ENCODE data around the gene ACP2.
A peak's percentile ranks its signal among the peaks of the same experiment; 100 is the strongest.

Gene ACP2

GRCh38 chr11:47248664-47249377 lies at the start of gene ACP2:
Gene ACP2 (minus strand): TSS chr11:47248814. CDS start chr11:47248789, 25 bp downstream.
- Histone ChIP-seq H3K27me3 (ENCODE audit: control insufficient read depth in 5 of 5, insufficient read depth in 4 of 5, low read length in 5 of 5) (no peaks in the 10 kb centered on the region), H3K4me3 (ENCODE audit: low read depth in 1 of 5, low read length in 5 of 5) (peak within 1 kb of the TSS; percentile 76 to 99 (median 98)), H3K36me3 (ENCODE audit: control insufficient read depth in 5 of 5, insufficient read depth in 5 of 5, low read length in 5 of 5) (peaks cover 0 to 27% (median 19%) of the 10 kb centered on the region in 5 donors), H3K4me1 (ENCODE audit: control insufficient read depth in 5 of 5, insufficient read depth in 5 of 5, low read length in 5 of 5) (peaks cover 19 to 53% (median 40%) of the 10 kb centered on the region in 5 donors), H3K9me3 (ENCODE audit: control insufficient read depth in 5 of 5, low read length in 5 of 5) (no peaks in the 10 kb centered on the region), H3K27ac (ENCODE audit: low read depth, low read length) (peak within 1 kb of the TSS; percentile 86), H3K9ac (ENCODE audit: low read length in 5 of 5) (peak within 1 kb of the TSS; percentile 72 to 89 (median 82))

GRCh38 chr11:47296045-47296444 lies 47.4 kb upstream of the ACP2 start:
- Histone ChIP-seq H3K27ac (ENCODE audit: low read depth, low read length) (no peak overlapping the region), H3K36me3 (ENCODE audit: control insufficient read depth in 5 of 5, insufficient read depth in 5 of 5, low read length in 5 of 5) (peaks cover 39 to 77% (median 66%) of the 10 kb centered on the region in 5 donors)

GRCh38 chr11:47295385-47295784 lies 46.8 kb upstream of the ACP2 start:
- Histone ChIP-seq H3K27me3 (ENCODE audit: control insufficient read depth in 5 of 5, insufficient read depth in 4 of 5, low read length in 5 of 5) (no peaks in the 10 kb centered on the region), H3K9me3 (ENCODE audit: control insufficient read depth in 5 of 5, low read length in 5 of 5) (peaks cover 0 to 6% (median 3%) of the 10 kb centered on the region in 5 donors), H3K9ac (ENCODE audit: low read length in 5 of 5) (no peak overlapping the region), H3K4me1 (ENCODE audit: control insufficient read depth in 5 of 5, insufficient read depth in 5 of 5, low read length in 5 of 5) (no peaks in the 10 kb centered on the region), H3K36me3 (ENCODE audit: control insufficient read depth in 5 of 5, insufficient read depth in 5 of 5, low read length in 5 of 5) (peaks cover 39 to 80% (median 72%) of the 10 kb centered on the region in 5 donors), H3K27ac (ENCODE audit: low read depth, low read length) (no peak overlapping the region), H3K4me3 (ENCODE audit: low read depth in 1 of 5, low read length in 5 of 5) (no peak overlapping the region)

More at GRCh38 chr11:47296045-47296444, 47.4 kb upstream of the ACP2 start:
- Histone ChIP-seq H3K27me3 (ENCODE audit: control insufficient read depth in 5 of 5, insufficient read depth in 4 of 5, low read length in 5 of 5) (no peaks in the 10 kb centered on the region), H3K9ac (ENCODE audit: low read length in 5 of 5) (no peak overlapping the region), H3K9me3 (ENCODE audit: control insufficient read depth in 5 of 5, low read length in 5 of 5) (peaks cover 0 to 6% (median 3%) of the 10 kb centered on the region in 5 donors), H3K4me1 (ENCODE audit: control insufficient read depth in 5 of 5, insufficient read depth in 5 of 5, low read length in 5 of 5) (no peaks in the 10 kb centered on the region), H3K4me3 (ENCODE audit: low read depth in 1 of 5, low read length in 5 of 5) (no peak overlapping the region)

- Histone ChIP-seq H3K4me1 (ENCODE audit: control insufficient read depth in 5 of 5, insufficient read depth in 5 of 5, low read length in 5 of 5) (no peaks in the 10 kb centered on the region), H3K27ac (ENCODE audit: low read depth, low read length) (no peak overlapping the region)
Measured at GRCh38 chr11:47289856-47290255, 41.2 kb upstream of the ACP2 start.

GRCh38 chr11:47288066-47288465 lies 39.5 kb upstream of the ACP2 start:
- Histone ChIP-seq H3K27ac (ENCODE audit: low read depth, low read length) (no peak overlapping the region), H3K9me3 (ENCODE audit: control insufficient read depth in 5 of 5, low read length in 5 of 5) (no peaks in the 10 kb centered on the region), H3K36me3 (ENCODE audit: control insufficient read depth in 5 of 5, insufficient read depth in 5 of 5, low read length in 5 of 5) (peaks cover 20 to 98% (median 85%) of the 10 kb centered on the region in 5 donors), H3K27me3 (ENCODE audit: control insufficient read depth in 5 of 5, insufficient read depth in 4 of 5, low read length in 5 of 5) (no peaks in the 10 kb centered on the region), H3K4me3 (ENCODE audit: low read depth in 1 of 5, low read length in 5 of 5) (no peak overlapping the region), H3K9ac (ENCODE audit: low read length in 5 of 5) (no peak overlapping the region), H3K4me1 (ENCODE audit: control insufficient read depth in 5 of 5, insufficient read depth in 5 of 5, low read length in 5 of 5) (no peaks in the 10 kb centered on the region)

More at GRCh38 chr11:47289856-47290255, 41.2 kb upstream of the ACP2 start:
- Histone ChIP-seq H3K9ac (ENCODE audit: low read length in 5 of 5) (no peak overlapping the region), H3K36me3 (ENCODE audit: control insufficient read depth in 5 of 5, insufficient read depth in 5 of 5, low read length in 5 of 5) (peaks cover 20 to 91% (median 81%) of the 10 kb centered on the region in 5 donors), H3K27me3 (ENCODE audit: control insufficient read depth in 5 of 5, insufficient read depth in 4 of 5, low read length in 5 of 5) (no peaks in the 10 kb centered on the region), H3K4me3 (ENCODE audit: low read depth in 1 of 5, low read length in 5 of 5) (no peak overlapping the region), H3K9me3 (ENCODE audit: control insufficient read depth in 5 of 5, low read length in 5 of 5) (no peaks in the 10 kb centered on the region)

GRCh38 chr11:47285969-47286770 lies 37.6 kb upstream of the ACP2 start:
- Histone ChIP-seq H3K9ac (ENCODE audit: low read length in 5 of 5) (no peak overlapping the region), H3K4me1 (ENCODE audit: control insufficient read depth in 5 of 5, insufficient read depth in 5 of 5, low read length in 5 of 5) (no peaks in the 10 kb centered on the region), H3K4me3 (ENCODE audit: low read depth in 1 of 5, low read length in 5 of 5) (no peak overlapping the region), H3K27me3 (ENCODE audit: control insufficient read depth in 5 of 5, insufficient read depth in 4 of 5, low read length in 5 of 5) (no peaks in the 10 kb centered on the region), H3K9me3 (ENCODE audit: control insufficient read depth in 5 of 5, low read length in 5 of 5) (no peaks in the 10 kb centered on the region), H3K36me3 (ENCODE audit: control insufficient read depth in 5 of 5, insufficient read depth in 5 of 5, low read length in 5 of 5) (peaks cover 10 to 96% (median 82%) of the 10 kb centered on the region in 5 donors), H3K27ac (ENCODE audit: low read depth, low read length) (no peak overlapping the region)

- Histone ChIP-seq H3K4me1 (ENCODE audit: control insufficient read depth in 5 of 5, insufficient read depth in 5 of 5, low read length in 5 of 5) (no peaks in the 10 kb centered on the region), H3K4me3 (ENCODE audit: low read depth in 1 of 5, low read length in 5 of 5) (no peak overlapping the region), H3K27me3 (ENCODE audit: control insufficient read depth in 5 of 5, insufficient read depth in 4 of 5, low read length in 5 of 5) (no peaks in the 10 kb centered on the region), H3K27ac (ENCODE audit: low read depth, low read length) (no peak overlapping the region), H3K9me3 (ENCODE audit: control insufficient read depth in 5 of 5, low read length in 5 of 5) (no peaks in the 10 kb centered on the region), H3K9ac (ENCODE audit: low read length in 5 of 5) (no peak overlapping the region), H3K36me3 (ENCODE audit: control insufficient read depth in 5 of 5, insufficient read depth in 5 of 5, low read length in 5 of 5) (peaks cover 15 to 95% (median 78%) of the 10 kb centered on the region in 5 donors)
Measured at GRCh38 chr11:47284151-47284550, 35.5 kb upstream of the ACP2 start.

- no peak overlapping the region for H3K27ac ChIP-seq (ENCODE audit: low read depth, low read length)
Measured at GRCh38 chr11:47282462-47282861, 33.8 kb upstream of the ACP2 start.

GRCh38 chr11:47280860-47281259 lies 32.2 kb upstream of the ACP2 start:
- H3K9me3 ChIP-seq (ENCODE audit: control insufficient read depth in 5 of 5, low read length in 5 of 5) = no peaks in the 10 kb centered on the region
- no peak overlapping the region for H3K9ac ChIP-seq (ENCODE audit: low read length in 5 of 5)
- H3K27ac ChIP-seq (ENCODE audit: low read depth, low read length) = no peak overlapping the region
- H3K4me3 ChIP-seq (ENCODE audit: low read depth in 1 of 5, low read length in 5 of 5) = no peak overlapping the region
- H3K36me3 ChIP-seq (ENCODE audit: control insufficient read depth in 5 of 5, insufficient read depth in 5 of 5, low read length in 5 of 5) = peaks cover 32 to 96% (median 85%) of the 10 kb centered on the region in 5 donors
- no peaks in the 10 kb centered on the region for H3K27me3 ChIP-seq (ENCODE audit: control insufficient read depth in 5 of 5, insufficient read depth in 4 of 5, low read length in 5 of 5)
- no peaks in the 10 kb centered on the region for H3K4me1 ChIP-seq (ENCODE audit: control insufficient read depth in 5 of 5, insufficient read depth in 5 of 5, low read length in 5 of 5)

More at GRCh38 chr11:47282462-47282861, 33.8 kb upstream of the ACP2 start:
- Histone ChIP-seq H3K4me3 (ENCODE audit: low read depth in 1 of 5, low read length in 5 of 5) (no peak overlapping the region), H3K9me3 (ENCODE audit: control insufficient read depth in 5 of 5, low read length in 5 of 5) (no peaks in the 10 kb centered on the region), H3K9ac (ENCODE audit: low read length in 5 of 5) (no peak overlapping the region), H3K4me1 (ENCODE audit: control insufficient read depth in 5 of 5, insufficient read depth in 5 of 5, low read length in 5 of 5) (no peaks in the 10 kb centered on the region), H3K27me3 (ENCODE audit: control insufficient read depth in 5 of 5, insufficient read depth in 4 of 5, low read length in 5 of 5) (no peaks in the 10 kb centered on the region), H3K36me3 (ENCODE audit: control insufficient read depth in 5 of 5, insufficient read depth in 5 of 5, low read length in 5 of 5) (peaks cover 28 to 96% (median 80%) of the 10 kb centered on the region in 5 donors)

- Histone ChIP-seq H3K9me3 (ENCODE audit: control insufficient read depth in 5 of 5, low read length in 5 of 5) (no peaks in the 10 kb centered on the region), H3K27ac (ENCODE audit: low read depth, low read length) (no peak overlapping the region), H3K4me1 (ENCODE audit: control insufficient read depth in 5 of 5, insufficient read depth in 5 of 5, low read length in 5 of 5) (no peaks in the 10 kb centered on the region), H3K27me3 (ENCODE audit: control insufficient read depth in 5 of 5, insufficient read depth in 4 of 5, low read length in 5 of 5) (no peaks in the 10 kb centered on the region), H3K9ac (ENCODE audit: low read length in 5 of 5) (no peak overlapping the region), H3K4me3 (ENCODE audit: low read depth in 1 of 5, low read length in 5 of 5) (no peak overlapping the region), H3K36me3 (ENCODE audit: control insufficient read depth in 5 of 5, insufficient read depth in 5 of 5, low read length in 5 of 5) (peaks cover 31 to 96% (median 84%) of the 10 kb centered on the region in 5 donors)
Measured at GRCh38 chr11:47280099-47280498, 31.5 kb upstream of the ACP2 start.
